Colonic mucosa (tissue), 4 donors: ENCODE data around the gene PCDH11X. TPM values are rescaled to one million over a fixed set of nuclear protein-coding genes. Genes with fewer than 3 reads are reported as not detected.
"Not testable (repeated sequence)": the region's sequence is repeated elsewhere in the genome, so short reads cannot be mapped to it uniquely, and the experiment has no call there.

ENCODE experiments used
- DNase-seq: peaks from one replicate; pipeline ENCODE4 v3.0.0-alpha.2; 2020
- H3K27ac ChIP-seq: fragments of 200-600 bp; one replicate; pipeline ENCODE4 v1.8.0; 2021
- H3K27me3 ChIP-seq: fragments of 200-600 bp; one replicate; pipeline ENCODE4 v1.8.0; 2021
- H3K36me3 ChIP-seq: fragments of 200-600 bp; one replicate; pipeline ENCODE4 v1.8.0; 2021
- H3K4me1 ChIP-seq: fragments of 200-600 bp; one replicate; pipeline ENCODE4 v1.8.0; 2021; ENCODE audit warnings: mild to moderate bottlenecking
- H3K4me3 ChIP-seq: fragments of 200-600 bp; one replicate; pipeline ENCODE4 v1.8.0; 2021
- H3K9ac ChIP-seq, 2 donors: one replicate each; pipeline ENCODE4 v1.7.0; 2013; ENCODE audit warnings: control low read depth in 2 of 2, low read depth in 2 of 2, low read length in 2 of 2
- H3K9me3 ChIP-seq: fragments of 200-600 bp; one replicate; pipeline ENCODE4 v1.8.0; 2021
- intact Hi-C: fragments of 100-400 bp; cut with DNase I; formaldehyde crosslinking; loops from one replicate; pipeline ENCODE4 v1.14.1; 2022
- total RNA-seq, 2 donors: library from RNA; stranded (reverse); fragmentation: NEBNext Ultra II Directional in 1 of 2; extraction: Animal tissue kit (Norgen Biotek cat#: 25700) in 1 of 2; gene quantifications; one replicate each; pipeline ENCODE4 v1.2.1, GENCODE V29; 2021
- donor health status: healthy.
- donor health status: DM: no; HTN: no; CAD: no.
- donor health status: DM: no; HTN: no; CAD: no.

PCDH11X gene
- total RNA-seq, result under 1 TPM; 0.05 to 0.15 TPM

GRCh38 chrX:91779135-91779534 is at the start of gene PCDH11X:
Gene PCDH11X, plus strand, starts transcription at chrX:91779375. Its CDS starts 56,130 bp downstream, at chrX:91835505.
- H3K9me3 ChIP-seq, DNase-seq, intact Hi-C loops, H3K27me3 ChIP-seq, H3K4me1 ChIP-seq, H3K9ac ChIP-seq, H3K36me3 ChIP-seq, H3K27ac ChIP-seq, H3K4me3 ChIP-seq: not testable (repeated sequence)

- H3K9ac ChIP-seq, H3K36me3 ChIP-seq, H3K4me1 ChIP-seq, H3K9me3 ChIP-seq, DNase-seq, H3K27ac ChIP-seq, H3K27me3 ChIP-seq, H3K4me3 ChIP-seq, intact Hi-C loops: not testable (repeated sequence)
These were observed 31.7 kb upstream of the PCDH11X start for GRCh38 chrX:91747446-91747845.

- H3K4me3 ChIP-seq, H3K36me3 ChIP-seq, H3K27ac ChIP-seq, DNase-seq, H3K9ac ChIP-seq, H3K9me3 ChIP-seq, H3K4me1 ChIP-seq, H3K27me3 ChIP-seq, intact Hi-C loops: not testable (repeated sequence)
These were observed 26.2 kb upstream of the PCDH11X start for GRCh38 chrX:91753022-91753421.

- H3K27me3 ChIP-seq, DNase-seq, H3K9ac ChIP-seq, intact Hi-C loops, H3K4me3 ChIP-seq, H3K9me3 ChIP-seq, H3K27ac ChIP-seq, H3K36me3 ChIP-seq, H3K4me1 ChIP-seq: not testable (repeated sequence)
These were observed 8.3 kb upstream of the PCDH11X start for GRCh38 chrX:91770619-91771488.

- H3K27ac ChIP-seq, H3K27me3 ChIP-seq, H3K9me3 ChIP-seq, intact Hi-C loops, H3K36me3 ChIP-seq, DNase-seq, H3K4me3 ChIP-seq, H3K4me1 ChIP-seq, H3K9ac ChIP-seq: not testable (repeated sequence)
These were observed 5.2 kb upstream of the PCDH11X start for GRCh38 chrX:91773943-91774342.

GRCh38 chrX:91780008-91780407 is 833 bp downstream of the PCDH11X start:
- H3K36me3 ChIP-seq, DNase-seq, H3K4me1 ChIP-seq, H3K4me3 ChIP-seq, H3K27ac ChIP-seq, intact Hi-C loops, H3K9ac ChIP-seq, H3K27me3 ChIP-seq, H3K9me3 ChIP-seq: not testable (repeated sequence)

- H3K27ac ChIP-seq, H3K9me3 ChIP-seq, DNase-seq, H3K27me3 ChIP-seq, H3K4me3 ChIP-seq, H3K9ac ChIP-seq, H3K36me3 ChIP-seq, H3K4me1 ChIP-seq, intact Hi-C loops: not testable (repeated sequence)
These were observed 1.5 kb downstream of the PCDH11X start for GRCh38 chrX:91780698-91781097.

- H3K36me3 ChIP-seq, DNase-seq, intact Hi-C loops, H3K9me3 ChIP-seq, H3K4me1 ChIP-seq, H3K27me3 ChIP-seq, H3K27ac ChIP-seq, H3K9ac ChIP-seq, H3K4me3 ChIP-seq: not testable (repeated sequence)
These were observed 2.6 kb downstream of the PCDH11X start for GRCh38 chrX:91781553-91782298.

GRCh38 chrX:91782825-91783224 is 3.6 kb downstream of the PCDH11X start:
- DNase-seq, H3K9me3 ChIP-seq: not testable (repeated sequence)

GRCh38 chrX:91817537-91817936 is 38.4 kb downstream of the PCDH11X start:
- DNase-seq, H3K9ac ChIP-seq, H3K4me1 ChIP-seq, H3K36me3 ChIP-seq, intact Hi-C loops, H3K9me3 ChIP-seq, H3K27me3 ChIP-seq, H3K27ac ChIP-seq, H3K4me3 ChIP-seq: not testable (repeated sequence)

More at GRCh38 chrX:91782825-91783224, 3.6 kb downstream of the PCDH11X start:
- H3K4me1 ChIP-seq, H3K9ac ChIP-seq, H3K4me3 ChIP-seq, intact Hi-C loops, H3K27me3 ChIP-seq, H3K27ac ChIP-seq, H3K36me3 ChIP-seq: not testable (repeated sequence)

GRCh38 chrX:91825321-91825720 is 46.1 kb downstream of the PCDH11X start:
- H3K9me3 ChIP-seq, intact Hi-C loops, DNase-seq, H3K36me3 ChIP-seq, H3K9ac ChIP-seq, H3K27me3 ChIP-seq, H3K4me3 ChIP-seq, H3K27ac ChIP-seq, H3K4me1 ChIP-seq: not testable (repeated sequence)
